SU-DHL-6 (cell line): ENCODE measurements around the gene HCCS.

Experiments
- H2AFZ ChIP-seq: fragments of 200-600 bp; sonication (generic); 2 replicates; pipeline ENCODE4 v1.6.1; 2014; ENCODE audit warnings: low read depth, mild to moderate bottlenecking, moderate library complexity, mixed read lengths, antibody characterized with exemption, low read length; ENCODE audit not compliant: severe bottlenecking
- H3F3A ChIP-seq: fragments of 200-600 bp; shearing (Covaris generic); 2 replicates; pipeline ENCODE4 v1.6.0; 2016; ENCODE audit warnings: antibody characterized with exemption, mild to moderate bottlenecking; ENCODE audit not compliant: insufficient read depth
- H3K27ac ChIP-seq: fragments of 200-600 bp; sonication (generic); 2 replicates; pipeline ENCODE4 v1.5.1; 2016; ENCODE audit warnings: low read depth, mild to moderate bottlenecking, low read length, moderate library complexity, mixed read lengths
- H3K27me3 ChIP-seq: fragments of 200-600 bp; sonication (generic), shearing (Covaris generic); 2 replicates; pipeline ENCODE4 v1.6.0; 2014; ENCODE audit warnings: mild to moderate bottlenecking, low read length
- H3K36me3 ChIP-seq: fragments of 200-600 bp; sonication (generic); 2 replicates; pipeline ENCODE4 v1.6.1; 2014; ENCODE audit warnings: mild to moderate bottlenecking, low read length, mixed read lengths
- H3K4me2 ChIP-seq: fragments of 300-600, 200-600 bp; shearing (Covaris generic), sonication (generic); 2 replicates; pipeline ENCODE4 v1.6.0; 2014; ENCODE audit warnings: low read length, low read depth, mild to moderate bottlenecking; ENCODE audit not compliant: poor library complexity, severe bottlenecking
- H3K4me3 ChIP-seq: fragments of 200-600 bp; sonication (generic); 2 replicates; pipeline ENCODE4 v1.5.1; 2014; ENCODE audit warnings: antibody characterized with exemption, low read length, mild to moderate bottlenecking, mixed read lengths; ENCODE audit not compliant: insufficient read depth, poor library complexity, severe bottlenecking
- H3K79me2 ChIP-seq: fragments of 200-600 bp; sonication (generic); 2 replicates; pipeline ENCODE4 v1.6.1; 2014; ENCODE audit warnings: mild to moderate bottlenecking, low read length, moderate library complexity; ENCODE audit not compliant: insufficient read depth
- H3K9ac ChIP-seq: fragments of 200-600 bp; sonication (generic); 2 replicates; pipeline ENCODE4 v1.7.0; 2014; ENCODE audit warnings: mild to moderate bottlenecking, low read length
- H3K9me2 ChIP-seq: fragments of 200-600 bp; sonication (generic); replicated peaks from 2 replicates; pipeline ENCODE4 v1.6.1; 2014; ENCODE audit warnings: low read length; ENCODE audit not compliant: insufficient read depth
- H3K9me3 ChIP-seq: fragments of 200-600 bp; sonication (generic); 2 replicates; pipeline ENCODE4 v1.6.1; 2014; ENCODE audit warnings: low read length, mixed read lengths; ENCODE audit not compliant: insufficient read depth
- H4K20me1 ChIP-seq: fragments of 200-600 bp; sonication (generic); 2 replicates; pipeline ENCODE4 v1.6.1; 2014; ENCODE audit warnings: low read depth, mild to moderate bottlenecking, antibody characterized with exemption, low read length, moderate library complexity, mixed read lengths
- CTCF ChIP-seq: fragments of 200-600 bp; sonication (generic); IDR thresholded peaks from one replicate; pipeline ENCODE4 v1.5.1; 2017; ENCODE audit warnings: antibody characterized with exemption, mild to moderate bottlenecking, low read length, moderate library complexity; ENCODE audit not compliant: insufficient read depth, poor library complexity, severe bottlenecking
- EZH2phosphoT487 ChIP-seq: fragments of 200-600 bp; sonication (generic), shearing (Covaris generic); conservative IDR thresholded peaks from 2 replicates; pipeline ENCODE4 v1.6.1; 2018; ENCODE audit warnings: mild to moderate bottlenecking, antibody characterized with exemption, low read length, moderate library complexity, mixed read lengths

Gene HCCS

GRCh38 chrX:11085305-11085704 lies 25.8 kb upstream of the HCCS start:
- H3K9ac ChIP-seq = no peak overlapping the region
- H3K4me3 ChIP-seq = no peak overlapping the region
- H3K27ac ChIP-seq = no peak overlapping the region
- H2AFZ ChIP-seq = no peak overlapping the region
- no peaks in the 10 kb centered on the region for H3K36me3 ChIP-seq
- no peaks in the 10 kb centered on the region for H4K20me1 ChIP-seq
- H3K4me2 ChIP-seq = no peak overlapping the region
- no peaks in the 10 kb centered on the region for H3K9me2 ChIP-seq
- H3K9me3 ChIP-seq = no peaks in the 10 kb centered on the region
- H3F3A ChIP-seq = no peaks in the 10 kb centered on the region
- H3K27me3 ChIP-seq = no peaks in the 10 kb centered on the region
- H3K79me2 ChIP-seq = no peaks in the 10 kb centered on the region
- TF ChIP-seq EZH2phosphoT487 = no peak
- TF ChIP-seq CTCF = no peak

GRCh38 chrX:11089802-11090201 lies 21.3 kb upstream of the HCCS start:
- Histone ChIP-seq H3K27me3 (no peaks in the 10 kb centered on the region), H3K4me3 (no peak overlapping the region), H3K9me3 (no peaks in the 10 kb centered on the region), H3K9ac (no peak overlapping the region), H3K79me2 (no peaks in the 10 kb centered on the region), H3K27ac (no peak overlapping the region), H4K20me1 (no peaks in the 10 kb centered on the region), H3K4me2 (no peak overlapping the region), H2AFZ (no peak overlapping the region), H3K36me3 (no peaks in the 10 kb centered on the region), H3F3A (no peaks in the 10 kb centered on the region), H3K9me2 (no peaks in the 10 kb centered on the region)
- TF ChIP-seq CTCF (no peak), EZH2phosphoT487 (no peak)

- no peaks in the 10 kb centered on the region for H3K27me3 ChIP-seq
- no peak overlapping the region for H3K4me3 ChIP-seq
- H3K9ac ChIP-seq = no peak overlapping the region
- no peak overlapping the region for H2AFZ ChIP-seq
- H3F3A ChIP-seq = no peaks in the 10 kb centered on the region
- H3K36me3 ChIP-seq = no peaks in the 10 kb centered on the region
- no peak for TF ChIP-seq EZH2phosphoT487
- no peak for TF ChIP-seq CTCF
- H3K4me2 ChIP-seq = no peak overlapping the region
- H3K9me2 ChIP-seq = no peaks in the 10 kb centered on the region
- no peaks in the 10 kb centered on the region for H4K20me1 ChIP-seq
- no peak overlapping the region for H3K27ac ChIP-seq
- no peaks in the 10 kb centered on the region for H3K9me3 ChIP-seq
- no peaks in the 10 kb centered on the region for H3K79me2 ChIP-seq
Measured at GRCh38 chrX:11097933-11098332, 13.2 kb upstream of the HCCS start.

- Histone ChIP-seq H3K9ac (no peak overlapping the region), H3K27me3 (no peaks in the 10 kb centered on the region), H2AFZ (no peak overlapping the region), H3K4me2 (no peak overlapping the region), H3K79me2 (no peaks in the 10 kb centered on the region), H3F3A (no peaks in the 10 kb centered on the region), H3K27ac (no peak overlapping the region), H4K20me1 (no peaks in the 10 kb centered on the region), H3K9me2 (no peaks in the 10 kb centered on the region), H3K4me3 (no peak overlapping the region), H3K36me3 (no peaks in the 10 kb centered on the region), H3K9me3 (no peaks in the 10 kb centered on the region)
- TF ChIP-seq EZH2phosphoT487 (no peak), CTCF (no peak)
Measured at GRCh38 chrX:11099465-11099864, 11.7 kb upstream of the HCCS start.
